Activated CD4-positive, CD25-positive, alpha-beta regulatory T cell treated with anti-CD3 and anti-CD28 coated beads, Interleukin-2, amount 50 U/mL, for 72 hours (primary cell): ENCODE measurements around the gene MS4A2.
"Not testable (repeated sequence)": the region's sequence is repeated elsewhere in the genome, so short reads cannot be mapped to it uniquely, and the experiment has no call there.

Experiments
- DNase-seq: peaks from one replicate; pipeline ENCODE4 v3.0.0; 2021

MS4A2 gene

GRCh38 chr11:60104471-60105115 is 16.1 kb downstream of the MS4A2 start:
- DNase-seq, result not testable (repeated sequence)

GRCh38 chr11:60108631-60109030 is 20.2 kb downstream of the MS4A2 start:
- not testable (repeated sequence) for DNase-seq

GRCh38 chr11:60111793-60112192 is 23.3 kb downstream of the MS4A2 start:
- DNase-seq, result no peak

GRCh38 chr11:60116996-60117790 is 28.7 kb downstream of the MS4A2 start:
- DNase-seq, result no peak

- no peak for DNase-seq
These were observed 29.9 kb downstream of the MS4A2 start for GRCh38 chr11:60118338-60118737.

- no peak for DNase-seq
These were observed 31.2 kb downstream of the MS4A2 start for GRCh38 chr11:60119710-60120109.

- DNase-seq, result no peak
These were observed 32.8 kb downstream of the MS4A2 start for GRCh38 chr11:60121264-60121663.

GRCh38 chr11:60122414-60123036 is 34.1 kb downstream of the MS4A2 start:
- no peak for DNase-seq

- no peak for DNase-seq
These were observed 36.5 kb downstream of the MS4A2 start for GRCh38 chr11:60124802-60125432.

- DNase-seq, result no peak
These were observed 37.6 kb downstream of the MS4A2 start for GRCh38 chr11:60125956-60126585.

GRCh38 chr11:60127311-60127811 is 38.9 kb downstream of the MS4A2 start:
- no peak for DNase-seq

GRCh38 chr11:60128376-60128775 is 39.9 kb downstream of the MS4A2 start:
- DNase-seq, result no peak

- DNase-seq, result not testable (repeated sequence)
These were observed 40.4 kb downstream of the MS4A2 start for GRCh38 chr11:60128866-60129265.

- no peak for DNase-seq
These were observed 41.4 kb downstream of the MS4A2 start for GRCh38 chr11:60129853-60130252.

GRCh38 chr11:60130496-60130895 is 42.0 kb downstream of the MS4A2 start:
- no peak for DNase-seq

- DNase-seq, result no peak
These were observed 43.4 kb downstream of the MS4A2 start for GRCh38 chr11:60131912-60132311.

- no peak for DNase-seq
These were observed 45.5 kb downstream of the MS4A2 start for GRCh38 chr11:60133917-60134316.

GRCh38 chr11:60143768-60144167 is 55.3 kb downstream of the MS4A2 start:
- no peak for DNase-seq

- DNase-seq, result no peak
These were observed 57.2 kb downstream of the MS4A2 start for GRCh38 chr11:60145677-60146076.
